GM12874 (cell line): ENCODE results near the gene ALPK3.

Source experiments
- CTCF ChIP-seq: IDR thresholded peaks from 2 replicates; pipeline ENCODE4 v1.5.1; 2011; ENCODE audit warnings: low read depth, mild to moderate bottlenecking, control low read depth, low read length, moderate library complexity; ENCODE audit not compliant: insufficient read depth

Gene ALPK3

GRCh38 chr15:84840255-84840654 lies 23.1 kb downstream of the ALPK3 start:
- TF ChIP-seq CTCF: no peak

- no peak for TF ChIP-seq CTCF
These were observed 23.7 kb downstream of the ALPK3 start for GRCh38 chr15:84840741-84841429.

- no peak for TF ChIP-seq CTCF
These were observed 25.6 kb downstream of the ALPK3 start for GRCh38 chr15:84842781-84843180.

GRCh38 chr15:84844964-84845363 lies 27.8 kb downstream of the ALPK3 start:
- TF ChIP-seq CTCF: no peak

- TF ChIP-seq CTCF: peak; percentile 60
These were observed 28.5 kb downstream of the ALPK3 start for GRCh38 chr15:84845631-84846030.

- TF ChIP-seq CTCF: no peak
These were observed 29.1 kb downstream of the ALPK3 start for GRCh38 chr15:84846269-84846668.

GRCh38 chr15:84847382-84847781 lies 30.2 kb downstream of the ALPK3 start:
- TF ChIP-seq CTCF: no peak
